Bone marrow (tissue), 2 donors: ENCODE results near the gene FBXO41.

Experiments used
- DNase-seq, 2 donors: peaks; one replicate each; lab custom pipeline; 2025; lab: John Stamatoyannopoulos, UW

The FBXO41 gene

GRCh38 chr2:73260338-73260984 lies 23.8 kb downstream of the FBXO41 start:
- DNase-seq = no peak

- DNase-seq = no peak
These were observed 24.5 kb downstream of the FBXO41 start for GRCh38 chr2:73259704-73260337.

GRCh38 chr2:73259276-73259675 lies 25.0 kb downstream of the FBXO41 start:
- no peak for DNase-seq

- DNase-seq = no peak
These were observed 25.4 kb downstream of the FBXO41 start for GRCh38 chr2:73258913-73259215.

- no peak for DNase-seq
These were observed 25.9 kb downstream of the FBXO41 start for GRCh38 chr2:73258186-73258912.

GRCh38 chr2:73257425-73258125 lies 26.7 kb downstream of the FBXO41 start:
- DNase-seq = no peak

GRCh38 chr2:73257021-73257420 lies 27.3 kb downstream of the FBXO41 start:
- no peak for DNase-seq

GRCh38 chr2:73256618-73256922 lies 27.7 kb downstream of the FBXO41 start:
- no peak for DNase-seq

- no peak for DNase-seq
These were observed 28.2 kb downstream of the FBXO41 start for GRCh38 chr2:73255907-73256617.

- DNase-seq = no peak
These were observed 29.2 kb downstream of the FBXO41 start for GRCh38 chr2:73255007-73255644.

GRCh38 chr2:73254343-73255006 lies 29.8 kb downstream of the FBXO41 start:
- DNase-seq = no peak

- no peak for DNase-seq
These were observed 30.4 kb downstream of the FBXO41 start for GRCh38 chr2:73253901-73254300.

- DNase-seq = no peak
These were observed 30.9 kb downstream of the FBXO41 start for GRCh38 chr2:73253400-73253799.

- DNase-seq = no peak
These were observed 31.8 kb downstream of the FBXO41 start for GRCh38 chr2:73252238-73253027.

- DNase-seq = no peak
These were observed 33.1 kb downstream of the FBXO41 start for GRCh38 chr2:73250872-73251846.

GRCh38 chr2:73249636-73250035 lies 34.6 kb downstream of the FBXO41 start:
- no peak for DNase-seq

GRCh38 chr2:73246850-73247249 lies 37.4 kb downstream of the FBXO41 start:
- no peak for DNase-seq

- no peak for DNase-seq
These were observed 39.7 kb downstream of the FBXO41 start for GRCh38 chr2:73244580-73244979.

GRCh38 chr2:73243884-73244570 lies 40.3 kb downstream of the FBXO41 start:
- DNase-seq = no peak
